IPS-15b (cell line): ENCODE results near the gene FBF1.

ENCODE experiments used
- H3K27me3 ChIP-seq: one replicate; pipeline ENCODE4 v1.6.1; 2013; ENCODE audit warnings: low read length; ENCODE audit not compliant: control insufficient read depth, insufficient read depth
- H3K36me3 ChIP-seq: one replicate; pipeline ENCODE4 v1.6.1; 2013; ENCODE audit warnings: low read length; ENCODE audit not compliant: control insufficient read depth, insufficient read depth
- H3K4me1 ChIP-seq: one replicate; pipeline ENCODE4 v1.6.1; 2013; ENCODE audit warnings: mild to moderate bottlenecking, low read length; ENCODE audit not compliant: control insufficient read depth, insufficient read depth
- H3K4me3 ChIP-seq: one replicate; pipeline ENCODE4 v1.5.1; 2013; ENCODE audit warnings: low read depth, low read length
- H3K9ac ChIP-seq: one replicate; pipeline ENCODE4 v1.6.1; 2013; ENCODE audit warnings: low read depth, mild to moderate bottlenecking, low read length
- H3K9me3 ChIP-seq: one replicate; pipeline ENCODE4 v1.6.1; 2013; ENCODE audit warnings: mild to moderate bottlenecking, low read length; ENCODE audit not compliant: control insufficient read depth, insufficient read depth

Gene FBF1

GRCh38 chr17:75861927-75862317 lies 78.9 kb downstream of the FBF1 start:
- Histone ChIP-seq H3K4me1 (no peaks in the 10 kb centered on the region), H3K27me3 (no peaks in the 10 kb centered on the region), H3K9ac (no peak overlapping the region), H3K4me3 (no peak overlapping the region), H3K36me3 (no peaks in the 10 kb centered on the region), H3K9me3 (no peaks in the 10 kb centered on the region)
